Measurements from ENCODE around the gene DCLRE1C.
A peak's percentile ranks its signal among the peaks of the same experiment; 100 is the strongest.
"Not testable (repeated sequence)": the region's sequence is repeated elsewhere in the genome, so short reads cannot be mapped to it uniquely, and the experiment has no call there.

Gene DCLRE1C

GRCh38 chr10:14889318-14889717, 64.6 kb downstream of the DCLRE1C start:
- no peak for DNase-seq

DNA sequence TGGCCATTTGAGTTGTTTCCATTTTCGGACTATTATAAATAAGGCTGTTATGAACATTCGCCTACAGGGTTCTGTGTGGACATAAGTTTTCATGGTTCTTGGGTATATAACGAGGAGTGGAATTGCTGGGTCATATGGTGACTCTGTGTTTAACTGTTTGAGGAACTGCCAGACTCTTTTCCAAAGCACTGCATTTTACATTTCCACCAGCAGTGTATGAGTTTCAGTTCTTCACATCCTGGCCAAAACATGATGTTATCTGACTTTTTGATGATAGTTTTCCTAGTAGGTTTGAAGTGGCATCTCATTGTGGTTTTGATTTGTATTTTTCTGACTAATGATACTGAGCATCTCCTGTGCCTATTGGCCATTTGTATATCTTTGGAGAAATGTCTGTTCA, 69.8 kb downstream of the DCLRE1C start:
- no peak for DNase-seq

DNA sequence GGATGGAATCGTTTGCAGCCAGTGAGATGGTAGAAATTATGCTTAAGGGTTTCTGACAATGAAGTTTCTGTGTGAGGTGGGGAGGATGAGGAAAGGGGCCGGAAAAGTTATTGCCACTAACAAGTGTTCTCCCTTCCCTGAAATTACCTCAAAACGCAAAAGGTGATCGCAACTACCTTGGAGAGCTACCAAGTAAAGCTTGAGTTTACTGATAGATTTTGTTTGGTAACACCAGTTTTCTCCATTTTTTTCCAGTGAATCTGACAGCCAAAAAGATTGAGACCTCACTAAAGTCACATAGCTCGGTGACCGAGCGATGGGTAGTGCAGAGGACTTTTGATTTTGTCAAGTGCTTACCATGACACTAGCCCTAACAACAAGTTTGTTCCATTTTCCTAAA, 73.7 kb downstream of the DCLRE1C start:
- DNase-seq: no peak

- DNase-seq: no peak
Observed at GRCh38 chr10:14879928-14880193, 74.0 kb downstream of the DCLRE1C start.

- DNase-seq: peak in 16 of 58 donors; percentile 11 to 52 (median 33)
Observed at GRCh38 chr10:14879124-14879927, 74.6 kb downstream of the DCLRE1C start.

- DNase-seq: peak; percentile 30 to 97 (median 92)
Observed at GRCh38 chr10:14878266-14879123, 75.4 kb downstream of the DCLRE1C start, which contains the start of gene SUV39H2. SUV39H2 (plus strand) TSS chr10:14878866; CDS start chr10:14878889, 23 bp downstream.

DNA sequence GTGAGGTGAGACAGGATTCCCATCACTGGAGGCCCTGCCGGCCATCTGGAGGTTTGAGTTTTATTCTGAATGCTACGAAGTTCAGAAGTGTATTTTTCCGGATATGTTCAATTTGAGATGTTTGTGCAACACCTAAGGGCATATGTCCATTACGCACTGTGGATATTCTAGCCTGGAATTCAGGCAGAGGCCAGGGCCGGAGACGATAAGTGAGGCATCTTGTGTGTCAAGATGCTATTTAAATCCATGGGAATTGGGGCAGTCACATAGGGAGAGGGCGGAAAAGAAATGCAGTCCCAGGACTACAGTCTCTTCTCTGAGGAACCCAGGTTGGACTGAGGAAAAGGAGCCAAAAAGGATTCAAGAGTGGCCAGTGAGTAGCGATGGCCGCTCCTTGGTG, 77.1 kb downstream of the DCLRE1C start:
- DNase-seq: peak in 1 of 58 donors; percentile 3

GRCh38 chr10:14875941-14876340, 78.0 kb downstream of the DCLRE1C start:
- DNase-seq: no peak

- DNase-seq: no peak
Observed at GRCh38 chr10:14873090-14873760, 80.7 kb downstream of the DCLRE1C start.

DNA sequence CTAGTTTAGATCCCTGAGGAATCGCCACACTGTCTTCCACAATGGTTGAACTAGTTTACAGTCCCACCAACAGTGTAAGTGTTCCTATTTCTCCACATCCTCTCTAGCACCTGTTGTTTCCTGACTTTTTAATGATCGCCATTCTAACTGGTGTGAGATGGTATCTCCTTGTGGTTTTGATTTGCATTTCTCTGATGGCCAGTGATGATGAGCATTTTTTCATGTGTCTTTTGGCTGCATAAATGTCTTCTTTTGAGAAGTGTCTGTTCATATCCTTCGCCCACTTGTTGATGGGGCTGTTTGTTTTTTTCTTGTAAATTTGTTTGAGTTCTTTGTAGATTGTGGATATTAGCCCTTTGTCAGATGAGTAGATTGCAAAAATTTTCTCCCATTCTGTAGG, 89.0 kb downstream of the DCLRE1C start:
- DNase-seq: not testable (repeated sequence)

DNA sequence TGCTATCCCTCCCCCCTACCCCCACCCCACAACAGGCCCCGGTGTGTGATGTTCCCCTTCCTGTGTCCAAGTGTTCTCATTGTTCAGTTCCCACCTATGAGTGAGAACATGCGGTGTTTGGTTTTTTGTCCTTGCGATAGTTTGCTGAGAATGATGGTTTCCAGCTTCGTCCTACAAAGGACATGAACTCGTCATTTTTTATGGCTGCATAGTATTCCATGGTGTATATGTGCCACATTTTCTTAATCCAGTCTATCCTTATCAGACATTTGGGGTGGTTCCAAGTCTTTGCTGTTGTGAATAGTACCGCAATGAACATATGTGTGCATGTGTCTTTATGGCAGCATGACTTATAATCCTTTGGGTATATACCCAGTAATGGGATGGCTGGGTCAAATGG, 89.4 kb downstream of the DCLRE1C start:
- DNase-seq: not testable (repeated sequence)

- DNase-seq: no peak
Observed at GRCh38 chr10:14860791-14861190, 93.1 kb downstream of the DCLRE1C start.

- no peak for DNase-seq
Observed at GRCh38 chr10:14859775-14860174, 94.1 kb downstream of the DCLRE1C start.

DNA sequence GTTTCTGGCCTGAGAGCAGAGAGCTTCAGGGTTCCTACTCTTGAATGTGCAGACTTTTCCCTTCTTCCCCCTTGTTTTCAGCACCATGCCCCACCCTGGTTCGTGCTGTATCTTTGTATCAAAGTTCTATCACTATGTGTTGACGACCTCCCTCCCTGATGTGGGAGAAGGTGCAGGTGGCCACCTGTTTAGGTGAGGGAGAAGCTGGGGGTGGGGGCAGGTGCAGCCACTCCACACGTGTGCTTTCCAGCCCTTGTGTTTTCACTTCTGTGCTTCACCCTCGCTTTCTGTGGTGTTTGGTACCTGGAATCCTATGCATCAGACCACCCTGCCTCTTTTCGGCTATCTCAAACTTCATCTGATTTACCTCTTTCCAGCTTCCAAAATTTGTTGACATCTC, 94.9 kb downstream of the DCLRE1C start:
- DNase-seq: no peak

- no peak for DNase-seq
Observed at GRCh38 chr10:14858338-14858960, 95.4 kb downstream of the DCLRE1C start.

DNA sequence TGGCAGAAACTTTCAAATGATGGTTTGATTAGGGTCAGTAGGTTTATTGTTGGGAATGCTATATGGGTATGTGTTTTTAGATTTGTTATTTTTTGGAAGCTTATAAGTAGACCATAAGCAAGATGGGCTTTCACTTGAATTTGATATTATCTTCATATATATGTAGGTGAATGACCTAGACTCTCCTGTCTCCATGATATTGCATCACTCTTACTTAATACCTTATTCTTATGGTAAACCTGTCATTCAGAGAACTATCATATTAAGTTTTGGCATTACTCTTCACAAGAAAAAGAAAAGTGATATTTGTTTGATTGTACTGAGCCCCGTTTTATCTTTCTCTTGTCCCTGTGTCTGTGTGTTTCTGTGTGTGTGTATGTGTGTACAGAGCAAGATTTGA, 98.4 kb downstream of the DCLRE1C start:
- no peak for DNase-seq

DNA sequence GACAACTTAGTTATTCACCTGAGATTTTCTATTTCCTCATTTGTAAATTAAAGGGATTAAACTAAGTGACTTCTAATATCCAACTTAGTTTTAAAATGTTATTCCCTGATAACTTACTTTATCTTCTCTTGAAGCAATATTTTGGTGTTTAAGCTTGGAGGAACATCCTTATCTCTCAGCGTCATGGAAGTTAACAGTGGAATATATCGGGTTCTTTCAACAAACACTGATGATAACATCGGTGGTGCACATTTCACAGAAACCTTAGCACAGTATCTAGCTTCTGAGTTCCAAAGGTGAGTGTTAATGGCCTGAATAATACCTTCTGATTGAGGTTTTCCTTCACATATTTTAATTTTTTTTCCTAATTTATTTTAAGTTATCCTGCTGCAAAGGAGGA, 101.7 kb downstream of the DCLRE1C start:
- DNase-seq: no peak
